PC-9 (cell line): ENCODE data around the gene ROMO1. TPM values are rescaled to one million over a fixed set of nuclear protein-coding genes. Genes with fewer than 3 reads are reported as not detected.
A peak's percentile ranks its signal among the peaks of the same experiment; 100 is the strongest.

ENCODE experiments used
- BruUV-seq: library from RNA; stranded (reverse); fragments of 400-500 nt; replicated peaks from 2 replicates; lab custom pipeline; 2021; lab: Mats Ljungman, UMichigan
- CTCF ChIA-PET: fragments of 300-600 bp; sonication (Branson Sonifier 250); formaldehyde crosslinking; loops from one replicate; lab custom pipeline; 2022; ENCODE audit warnings: antibody characterized with exemption; lab: Charles Lee
- POLR2A ChIA-PET: fragments of 300-600 bp; sonication (Branson Sonifier 250); formaldehyde crosslinking; loops from one replicate; lab custom pipeline; 2022; ENCODE audit warnings: antibody characterized with exemption; ENCODE audit not compliant: unreplicated experiment; lab: Charles Lee
- DNase-seq, 2 experiments: peaks; one replicate each; pipeline versions ENCODE4 v3.0.0 to v3.0.0-alpha.2; 2015 to 2022; ENCODE audit warnings: mixed read lengths in 1 of 2
- H2AFZ ChIP-seq: fragments of 200-600 bp; sonication (generic); 2 replicates; pipeline ENCODE4 v1.8.1; 2017; ENCODE audit warnings: antibody characterized with exemption
- H3F3A ChIP-seq: fragments of 200-600 bp; sonication (generic); 2 replicates; pipeline ENCODE4 v1.8.1; 2017; ENCODE audit warnings: antibody characterized with exemption, mild to moderate bottlenecking, low read depth; ENCODE audit not compliant: insufficient read depth
- H3K27ac ChIP-seq: fragments of 200-600 bp; sonication (generic); 2 replicates; pipeline ENCODE4 v1.6.1; 2016; ENCODE audit warnings: mixed run types
- H3K27me3 ChIP-seq: fragments of 200-600 bp; sonication (generic); 2 replicates; pipeline ENCODE4 v1.6.1; 2016; ENCODE audit warnings: low read depth, mixed run types; ENCODE audit not compliant: insufficient read depth
- H3K36me3 ChIP-seq: fragments of 200-600 bp; sonication (generic); 2 replicates; pipeline ENCODE4 v1.6.1; 2016; ENCODE audit warnings: low read depth, mixed run types
- H3K4me1 ChIP-seq: fragments of 200-600 bp; sonication (generic); replicated peaks from 2 replicates; pipeline ENCODE4 v1.6.1; 2016; ENCODE audit warnings: mixed run types; ENCODE audit not compliant: insufficient read depth
- H3K4me2 ChIP-seq: fragments of 200-600 bp; sonication (generic); 2 replicates; pipeline ENCODE4 v1.6.1; 2017; ENCODE audit warnings: mixed run types
- H3K4me3 ChIP-seq: fragments of 200-600 bp; sonication (generic); 2 replicates; pipeline ENCODE4 v1.6.1; 2016; ENCODE audit warnings: mixed run types
- H3K79me2 ChIP-seq: fragments of 200-600 bp; sonication (generic); 2 replicates; pipeline ENCODE4 v1.6.1; 2017; ENCODE audit warnings: low read depth, mixed run types
- H3K9me2 ChIP-seq: fragments of 200-600 bp; sonication (generic); 2 replicates; pipeline ENCODE4 v1.8.1; 2017; ENCODE audit warnings: mild to moderate bottlenecking; ENCODE audit not compliant: insufficient read depth
- H3K9me3 ChIP-seq: fragments of 200-600 bp; sonication (generic); 2 replicates; pipeline ENCODE4 v1.8.1; 2016; ENCODE audit warnings: low read depth; ENCODE audit not compliant: insufficient read depth
- H4K20me1 ChIP-seq: fragments of 200-600 bp; sonication (generic); 2 replicates; pipeline ENCODE4 v1.8.1; 2017; ENCODE audit not compliant: insufficient read depth
- CTCF ChIP-seq: fragments of 200-600 bp; sonication (generic); conservative IDR thresholded peaks from 2 replicates; pipeline ENCODE4 v1.6.1; 2017; ENCODE audit warnings: mixed run types, antibody characterized with exemption, mild to moderate bottlenecking, moderate library complexity
- EZH2 ChIP-seq: fragments of 200-600 bp; sonication (generic); IDR thresholded peaks from 2 replicates; pipeline ENCODE4 v1.8.0; 2017; ENCODE audit warnings: antibody characterized with exemption, low read depth
- intact Hi-C: fragments of 100-400 bp; cut with micrococcal nuclease; formaldehyde crosslinking; loops from one replicate; pipeline ENCODE4 v1.10.0; 2022; ENCODE audit not compliant: unreplicated experiment
- total RNA-seq: library from RNA; stranded (reverse); gene quantifications from 2 replicates; pipeline ENCODE4 v1.2.3, GENCODE V29; 2021

Gene ROMO1
- total RNA-seq, 1 experiment from 2014 or later: 175 TPM

GRCh38 chr20:35698298-35699126 is 693 bp upstream of the ROMO1 start:
- ChIA-PET POLR2A (no interaction called here), CTCF (no interaction called here)
- peak overlapping the region; percentile 95 for H2AFZ ChIP-seq
- TF ChIP-seq CTCF: no peak
- no peak for TF ChIP-seq EZH2
- peaks cover 32% of the 10 kb centered on the region for H4K20me1 ChIP-seq
- no peaks in the 10 kb centered on the region for H3K9me3 ChIP-seq
- peak overlapping the region; percentile 83 for H3K4me2 ChIP-seq
- H3F3A ChIP-seq: peaks cover 42% of the 10 kb centered on the region
- no peaks in the 10 kb centered on the region for H3K27me3 ChIP-seq
- TSS peak; percentile 24 for BruUV-seq
- H3K9me2 ChIP-seq: no peaks in the 10 kb centered on the region
- H3K27ac ChIP-seq: peak overlapping the region; percentile 75
- peaks cover 25% of the 10 kb centered on the region for H3K4me1 ChIP-seq
- no peak for DNase-seq
- peaks cover 36% of the 10 kb centered on the region for H3K79me2 ChIP-seq
- peak overlapping the region; percentile 96 for H3K4me3 ChIP-seq
- H3K36me3 ChIP-seq: peaks cover 17% of the 10 kb centered on the region
- intact Hi-C loops: loop anchor here (5.0 kb wide), 2 partner anchors 81 to 231 kb away; partner anchors contain the start of gene SPAG4

GRCh38 chr20:35699957-35700624 is 886 bp downstream of the ROMO1 start:
- ChIA-PET CTCF (interaction anchor here (1.1 kb wide), 1 partner anchor 184 kb away, joined by 3 read pairs; no protein-coding TSS in a partner anchor), POLR2A (interaction anchor here (0.6 to 1.0 kb wide), 4 partner anchors 42 to 234 kb away, joined by 3 to 6 read pairs (median 4); partner anchors contain the start of gene RBM39)
- peaks cover 45% of the 10 kb centered on the region for H3K79me2 ChIP-seq
- H3K36me3 ChIP-seq: peaks cover 30% of the 10 kb centered on the region
- intact Hi-C loops: loop anchor here (5.0 kb wide), 3 partner anchors 83 to 233 kb away; partner anchors contain the start of gene SPAG4
- H3K27ac ChIP-seq: peak overlapping the region; percentile 75
- peaks cover 57% of the 10 kb centered on the region for H3F3A ChIP-seq
- BruUV-seq: no TSS peak
- no peaks in the 10 kb centered on the region for H3K9me3 ChIP-seq
- peak overlapping the region; percentile 95 for H2AFZ ChIP-seq
- H3K4me1 ChIP-seq: peaks cover 25% of the 10 kb centered on the region
- H3K4me2 ChIP-seq: peak overlapping the region; percentile 83
- no peak for DNase-seq
- H3K9me2 ChIP-seq: no peaks in the 10 kb centered on the region
- H3K4me3 ChIP-seq: peak overlapping the region; percentile 96
- no peak for TF ChIP-seq EZH2
- no peak for TF ChIP-seq CTCF
- peaks cover 48% of the 10 kb centered on the region for H4K20me1 ChIP-seq
- no peaks in the 10 kb centered on the region for H3K27me3 ChIP-seq

- Histone ChIP-seq H3F3A (peaks cover 63% of the 10 kb centered on the region), H2AFZ (no peak overlapping the region), H3K9me3 (no peaks in the 10 kb centered on the region), H3K36me3 (peaks cover 31% of the 10 kb centered on the region), H4K20me1 (peaks cover 53% of the 10 kb centered on the region), H3K4me1 (peaks cover 25% of the 10 kb centered on the region), H3K4me2 (peak overlapping the region; percentile 83), H3K4me3 (peak overlapping the region; percentile 96), H3K79me2 (peaks cover 47% of the 10 kb centered on the region), H3K9me2 (no peaks in the 10 kb centered on the region), H3K27ac (peak overlapping the region; percentile 75; the same call in 1 of the 2 replicates), H3K27me3 (no peaks in the 10 kb centered on the region)
- DNase-seq: no peak
- no TSS peak for BruUV-seq
- TF ChIP-seq EZH2 (no peak), CTCF (no peak)
- intact Hi-C loops: loop anchor here (5.0 kb wide), 1 partner anchor 188 kb away; no protein-coding TSS in a partner anchor
- CTCF ChIA-PET: interaction anchor here (0.6 to 1.1 kb wide), 2 partner anchors 184 to 380 kb away, joined by 3 read pairs; no protein-coding TSS in a partner anchor
- POLR2A ChIA-PET: no interaction called here
Observed at GRCh38 chr20:35700625-35701148, 1.5 kb downstream of the ROMO1 start.
